ENCODE measurements around the gene CACNA1S.

The CACNA1S gene

GRCh38 chr1:201059871-201060555 lies 52.2 kb downstream of the CACNA1S start:
- no peak for DNase-seq

GRCh38 chr1:201059401-201059800 lies 52.8 kb downstream of the CACNA1S start:
- DNase-seq, result no peak

- no peak for DNase-seq
Measured at GRCh38 chr1:201054091-201054543, 58.1 kb downstream of the CACNA1S start.

- DNase-seq, result no peak
Measured at GRCh38 chr1:201053155-201053860, 58.9 kb downstream of the CACNA1S start.

GRCh38 chr1:201051399-201051798 lies 60.8 kb downstream of the CACNA1S start:
- no peak for DNase-seq

- DNase-seq, result no peak
Measured at GRCh38 chr1:201050515-201051277, 61.5 kb downstream of the CACNA1S start.

- no peak for DNase-seq
Measured at GRCh38 chr1:201049248-201049831, 62.9 kb downstream of the CACNA1S start.

GRCh38 chr1:201048521-201048920 lies 63.7 kb downstream of the CACNA1S start:
- DNase-seq, result no peak

GRCh38 chr1:201044119-201044518 lies 68.1 kb downstream of the CACNA1S start:
- DNase-seq, result no peak

GRCh38 chr1:201042779-201043461 lies 69.3 kb downstream of the CACNA1S start:
- DNase-seq, result peak; percentile 60

- no peak for DNase-seq
Measured at GRCh38 chr1:201041011-201041410, 71.2 kb downstream of the CACNA1S start.

- no peak for DNase-seq
Measured at GRCh38 chr1:201039876-201040275, 72.3 kb downstream of the CACNA1S start.

GRCh38 chr1:201039418-201039817 lies 72.8 kb downstream of the CACNA1S start:
- DNase-seq, result no peak

GRCh38 chr1:201038186-201038876 lies 73.9 kb downstream of the CACNA1S start:
- no peak for DNase-seq

- no peak for DNase-seq
Measured at GRCh38 chr1:201036188-201036842, 75.9 kb downstream of the CACNA1S start.

GRCh38 chr1:201034671-201035070 lies 77.6 kb downstream of the CACNA1S start:
- no peak for DNase-seq

GRCh38 chr1:201032408-201032807 lies 79.8 kb downstream of the CACNA1S start:
- no peak for DNase-seq

GRCh38 chr1:201028461-201028889 lies 83.8 kb downstream of the CACNA1S start:
- DNase-seq, result no peak

- DNase-seq, result no peak
Measured at GRCh38 chr1:201026836-201027235, 85.4 kb downstream of the CACNA1S start.

- no peak for DNase-seq
Measured at GRCh38 chr1:201026234-201026633, 86.0 kb downstream of the CACNA1S start.

- no peak for DNase-seq
Measured at GRCh38 chr1:201025571-201026002, 86.6 kb downstream of the CACNA1S start.
